A204.1 (cell line): ENCODE data around the gene HADHA.

Source experiments
- FAIRE-seq: peaks from 2 replicates; lab custom pipeline; 2012; peaks lifted over from hg19 to GRCh38; lab: Jason Lieb, UNC

HADHA gene

DNA sequence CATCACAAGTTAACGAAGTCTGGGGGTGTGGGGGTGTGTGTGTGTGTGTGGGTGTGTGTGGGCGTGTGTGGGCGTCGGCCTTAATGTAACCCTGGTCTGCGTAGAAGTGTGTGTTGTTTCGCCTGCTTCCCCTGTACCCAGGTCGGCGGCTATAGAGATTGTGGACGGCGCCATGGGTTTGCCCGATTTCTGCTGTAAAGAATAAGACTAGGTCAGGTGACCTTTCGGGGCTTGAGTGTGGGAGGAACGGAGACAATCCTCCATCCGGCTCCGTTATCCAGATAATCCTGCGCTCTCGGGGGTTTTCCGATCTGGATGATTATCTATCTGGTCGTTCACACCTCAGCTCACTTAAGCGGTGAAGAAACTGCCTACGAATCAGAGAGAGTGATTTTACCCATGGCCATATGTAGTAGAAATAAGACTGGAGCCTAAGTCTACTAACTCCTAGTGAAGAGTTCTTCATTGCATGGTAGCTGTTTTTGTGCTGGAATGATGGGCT, 850 bp upstream of the HADHA start:
- FAIRE-seq = no peak

DNA sequence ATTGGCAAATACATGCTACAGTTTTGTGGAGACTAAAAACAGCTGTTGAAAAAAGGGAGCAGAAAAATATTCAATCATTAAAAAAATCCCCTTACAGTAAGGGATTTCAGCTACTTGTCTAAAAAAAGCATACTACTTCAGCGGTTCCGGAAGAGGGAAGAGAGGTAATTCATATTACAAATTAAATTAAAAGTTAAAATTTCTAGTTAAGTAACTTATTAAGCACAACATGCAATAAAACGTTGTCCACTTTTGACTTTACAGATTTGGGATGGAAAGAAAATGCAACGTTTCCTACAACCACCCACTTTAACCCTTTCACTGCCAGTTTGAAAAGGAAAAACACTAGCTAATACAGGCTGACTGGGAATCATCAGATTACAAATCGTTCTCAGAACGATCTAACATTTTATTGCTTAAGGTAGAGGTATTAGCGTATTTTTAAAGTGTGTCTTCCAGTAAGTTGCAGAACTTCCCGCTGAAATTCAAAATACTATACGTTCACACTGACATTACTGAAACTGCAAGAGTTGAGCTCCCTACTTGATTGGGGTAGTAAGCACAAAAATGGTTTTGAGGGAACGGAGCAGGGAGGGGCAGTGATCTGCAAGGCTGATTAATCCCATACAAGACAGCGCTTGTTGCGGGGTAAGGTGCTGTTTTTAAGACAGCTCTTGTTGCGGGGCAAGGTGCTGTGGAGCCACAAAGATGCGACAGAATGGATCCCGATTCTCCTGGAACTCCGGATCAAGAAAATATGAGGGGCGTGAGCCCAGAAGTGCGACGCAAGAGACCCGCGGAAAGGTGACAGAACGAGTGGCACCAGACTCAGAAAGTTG, 743 bp downstream of the HADHA start:
- FAIRE-seq = no peak

GRCh38 chr2:26241928-26242436, 2.5 kb downstream of the HADHA start:
- no peak for FAIRE-seq

- FAIRE-seq = no peak
Measured at GRCh38 chr2:26238311-26238958, 6.0 kb downstream of the HADHA start.

DNA sequence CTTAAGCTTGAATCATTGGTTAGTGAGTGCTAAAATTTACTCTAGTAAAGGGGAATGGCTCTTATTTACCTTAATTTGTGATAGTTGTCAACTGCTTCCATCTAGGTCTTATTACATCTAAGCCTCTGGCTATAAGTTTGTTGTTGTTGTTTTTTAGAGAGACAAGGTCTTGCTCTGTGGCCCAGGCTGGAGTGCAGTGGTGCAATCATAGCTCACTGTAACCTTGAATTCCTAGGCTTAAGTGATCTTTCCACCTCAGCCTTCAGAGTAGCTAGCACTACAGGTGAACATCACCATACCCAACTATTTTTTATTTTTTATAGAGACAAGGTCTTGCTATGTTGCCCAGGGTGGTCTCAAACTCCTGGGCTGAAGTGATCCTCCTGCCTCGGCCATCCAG, 6.6 kb downstream of the HADHA start:
- FAIRE-seq = no peak

DNA sequence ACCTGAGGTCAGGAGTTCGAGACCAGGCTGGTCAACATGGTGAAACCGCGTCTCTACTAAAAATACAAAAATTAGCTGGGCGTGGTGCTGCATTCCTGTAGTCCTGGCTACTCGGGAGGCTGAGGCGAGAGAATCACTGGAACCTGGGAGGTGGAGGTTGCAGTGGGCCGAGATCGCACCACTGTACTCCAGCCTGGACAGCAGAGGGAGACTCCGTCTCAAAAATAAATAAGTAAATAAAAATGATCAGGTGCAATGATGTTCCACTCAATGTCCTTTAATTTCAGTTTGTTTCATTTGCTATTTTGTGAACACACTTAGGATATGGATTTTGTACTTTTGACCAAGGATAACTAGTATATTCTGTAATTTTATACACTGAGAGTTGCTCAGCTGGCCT, 9.3 kb downstream of the HADHA start:
- no peak for FAIRE-seq

GRCh38 chr2:26230806-26231205, 13.6 kb downstream of the HADHA start:
- no peak for FAIRE-seq

DNA sequence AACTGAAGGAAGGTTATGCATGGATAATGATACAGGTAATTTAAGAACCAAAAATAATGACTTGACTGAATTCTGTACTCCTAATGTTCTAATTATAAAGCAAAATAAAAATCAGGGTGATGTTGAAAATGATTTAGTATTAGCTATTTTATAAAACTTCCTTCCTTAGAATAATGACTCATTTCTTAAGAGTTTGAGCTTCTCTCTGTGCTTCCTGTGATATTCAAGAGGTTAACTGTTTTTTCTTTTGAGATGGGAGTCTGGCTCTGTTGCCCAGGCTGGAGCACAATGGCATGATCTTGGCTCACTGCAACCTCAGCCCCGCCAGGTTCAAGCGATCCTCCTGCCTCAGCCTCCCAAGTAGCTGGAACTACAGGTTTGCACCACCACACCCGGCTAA, 14.8 kb downstream of the HADHA start:
- FAIRE-seq = no peak

DNA sequence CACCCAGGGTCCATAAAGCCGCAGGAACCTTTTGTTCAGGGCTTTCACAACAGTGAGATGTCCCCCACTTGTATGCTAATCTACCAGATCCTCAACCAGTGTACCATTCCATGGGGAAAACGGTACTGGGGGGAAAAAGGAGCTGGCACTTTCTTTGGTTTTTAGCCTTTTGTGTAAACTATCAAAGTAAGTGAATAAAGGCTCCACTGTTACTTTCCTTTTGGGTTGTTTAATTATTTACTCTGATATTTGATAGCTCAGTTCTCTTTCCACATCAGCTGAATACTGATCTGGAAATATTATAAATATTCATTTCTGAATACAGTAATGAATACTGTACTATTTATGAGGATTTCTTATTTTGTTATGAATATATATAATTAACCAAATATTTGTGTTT, 20.3 kb downstream of the HADHA start:
- FAIRE-seq = no peak

- no peak for FAIRE-seq
Measured at GRCh38 chr2:26223018-26223417, 21.4 kb downstream of the HADHA start.

GRCh38 chr2:26217720-26218119, 26.7 kb downstream of the HADHA start:
- FAIRE-seq = no peak

DNA sequence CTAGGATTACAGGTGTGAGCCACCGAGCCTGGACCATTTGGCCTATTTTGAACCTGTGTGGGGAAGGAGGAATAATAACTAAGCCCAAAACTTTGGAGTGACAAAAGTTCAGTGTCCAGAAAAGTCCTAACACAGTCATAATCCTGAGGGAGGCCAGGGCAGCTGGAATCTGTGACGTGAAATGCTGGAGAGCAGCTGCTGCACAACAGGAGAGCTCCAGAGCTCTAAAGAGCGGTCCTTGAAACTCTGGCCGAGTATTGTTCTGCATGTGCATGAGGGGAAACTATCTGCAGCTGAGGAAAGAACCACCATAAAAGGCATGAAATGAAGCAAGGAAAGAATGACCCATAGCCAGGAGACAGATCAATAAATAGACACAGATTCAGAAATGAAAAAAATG, 27.8 kb downstream of the HADHA start:
- FAIRE-seq = no peak

- no peak for FAIRE-seq
Measured at GRCh38 chr2:26215833-26216232, 28.6 kb downstream of the HADHA start.

GRCh38 chr2:26214759-26215158, 29.7 kb downstream of the HADHA start:
- FAIRE-seq = no peak

- no peak for FAIRE-seq
Measured at GRCh38 chr2:26212011-26212410, 32.4 kb downstream of the HADHA start.

DNA sequence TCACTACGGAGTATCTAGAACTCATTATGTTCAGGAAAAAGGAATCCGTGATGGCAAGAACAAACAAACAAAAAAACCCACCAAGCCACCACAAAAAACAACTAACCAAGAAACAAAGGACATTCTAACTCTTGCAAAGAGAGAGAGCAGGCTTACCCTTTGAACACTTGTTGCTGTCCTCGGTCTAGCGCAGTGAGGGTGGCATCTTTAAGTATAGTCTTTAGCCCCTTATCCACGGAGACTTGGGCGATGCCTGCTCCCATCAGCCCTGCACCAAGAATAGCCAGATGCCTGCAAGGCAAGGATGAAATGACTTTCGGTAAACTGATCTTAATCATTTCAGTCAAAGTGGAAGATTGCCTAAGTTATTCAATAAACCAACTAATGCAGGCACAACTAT, 40.5 kb downstream of the HADHA start:
- no peak for FAIRE-seq

GRCh38 chr2:26202981-26203490, 41.4 kb downstream of the HADHA start:
- FAIRE-seq = no peak

GRCh38 chr2:26197516-26197915, 46.9 kb downstream of the HADHA start:
- FAIRE-seq = no peak

DNA sequence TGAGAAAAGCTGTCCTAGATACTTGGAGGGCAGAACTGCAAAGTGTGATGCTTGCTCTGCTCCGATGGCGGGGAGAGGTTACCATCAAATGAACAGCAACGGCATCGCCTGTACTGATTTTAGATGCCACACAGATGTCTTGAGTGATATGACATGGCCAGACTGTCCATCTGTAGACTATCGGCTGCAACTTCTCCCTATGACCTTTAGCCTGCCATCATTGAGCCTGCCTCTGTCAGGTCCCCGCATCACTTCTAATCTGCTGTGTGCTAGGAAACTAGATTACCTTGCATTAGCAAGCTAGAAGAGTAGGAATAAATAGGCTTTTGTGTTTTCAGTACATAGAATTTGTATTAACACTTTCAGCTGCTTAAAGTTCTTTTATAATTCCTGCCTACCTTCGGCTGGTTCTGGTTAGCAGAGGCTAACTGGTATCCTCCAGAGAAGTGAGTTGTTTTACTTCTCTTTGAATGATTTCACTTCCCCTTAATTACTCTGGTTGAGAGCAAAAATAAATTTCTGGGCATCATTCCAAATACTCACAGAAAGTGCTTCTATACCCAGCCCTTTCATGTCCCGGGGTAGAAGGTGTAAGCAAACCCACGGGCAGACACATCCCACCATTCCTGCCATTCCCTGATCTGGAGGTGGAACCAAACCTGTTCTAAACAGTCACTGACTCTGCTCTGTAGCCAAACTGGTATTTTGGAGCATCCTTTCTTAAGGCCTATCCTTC, 47.6 kb downstream of the HADHA start:
- no peak for FAIRE-seq

- FAIRE-seq = no peak
Measured at GRCh38 chr2:26195040-26195984, 49.1 kb downstream of the HADHA start.

DNA sequence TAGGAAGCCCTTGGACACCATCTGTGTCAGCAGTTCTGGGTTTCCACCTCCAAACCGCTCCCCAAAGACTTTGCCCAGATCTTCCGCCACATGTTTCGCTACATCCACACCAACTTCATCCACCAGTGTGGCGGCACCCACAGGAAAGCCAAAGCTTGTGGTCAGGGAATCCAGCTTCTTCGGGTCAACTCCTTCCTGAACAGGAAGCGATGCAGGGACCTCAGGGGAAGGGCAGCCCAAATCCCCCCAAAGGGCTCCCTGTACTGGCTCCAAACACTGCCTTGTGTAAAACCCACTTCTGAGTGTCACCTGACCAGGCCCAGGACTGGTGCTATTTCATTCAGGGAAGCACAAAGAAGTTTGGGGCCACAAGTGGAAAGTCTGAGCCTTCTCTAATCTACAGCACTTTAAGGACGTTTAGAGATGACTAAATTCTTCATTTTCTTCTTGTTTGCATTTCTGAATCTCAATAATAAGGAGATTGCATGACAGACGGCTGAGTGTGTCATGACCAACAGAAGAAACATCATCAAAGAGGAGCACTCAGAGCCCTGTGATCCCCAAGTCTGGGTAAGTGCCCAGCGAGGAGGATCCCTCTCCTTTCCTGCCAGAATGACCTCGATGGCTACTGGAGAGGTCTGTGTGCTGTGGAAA, 50.7 kb downstream of the HADHA start:
- FAIRE-seq = no peak
